ENCODE results near the gene TNNT1. TPM values are rescaled to one million over a fixed set of nuclear protein-coding genes. Genes with fewer than 3 reads are reported as not detected.

Gene TNNT1
- total RNA-seq, 2 donors from 2014 or later = 8.5 to 87.9 TPM

DNA sequence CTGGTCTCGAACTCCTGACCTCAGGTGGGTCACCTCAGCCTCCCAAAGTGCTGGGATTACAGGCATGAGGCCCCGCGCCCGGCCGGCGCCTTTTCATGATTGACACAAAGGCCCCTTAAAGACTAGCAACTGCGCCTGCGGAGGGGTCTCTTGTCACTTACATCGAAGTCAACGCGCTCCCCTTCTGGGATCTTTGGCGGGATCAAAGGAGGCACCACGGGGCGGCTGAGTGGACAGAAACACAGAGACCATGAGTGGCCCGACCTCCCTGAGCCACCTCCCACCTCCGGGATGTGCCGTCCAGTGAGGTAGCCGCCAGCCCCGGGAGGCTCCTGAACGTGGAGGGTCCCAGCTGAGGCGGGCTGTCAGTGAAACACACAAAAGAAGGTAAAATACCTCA is 7.3 kb downstream of the TNNT1 start:
- peaks cover 42% of the 10 kb centered on the region for H3K27me3 ChIP-seq (replicated peaks; ENCODE audit: insufficient read depth)
- no peak overlapping the region for H3K4me3 ChIP-seq

DNA sequence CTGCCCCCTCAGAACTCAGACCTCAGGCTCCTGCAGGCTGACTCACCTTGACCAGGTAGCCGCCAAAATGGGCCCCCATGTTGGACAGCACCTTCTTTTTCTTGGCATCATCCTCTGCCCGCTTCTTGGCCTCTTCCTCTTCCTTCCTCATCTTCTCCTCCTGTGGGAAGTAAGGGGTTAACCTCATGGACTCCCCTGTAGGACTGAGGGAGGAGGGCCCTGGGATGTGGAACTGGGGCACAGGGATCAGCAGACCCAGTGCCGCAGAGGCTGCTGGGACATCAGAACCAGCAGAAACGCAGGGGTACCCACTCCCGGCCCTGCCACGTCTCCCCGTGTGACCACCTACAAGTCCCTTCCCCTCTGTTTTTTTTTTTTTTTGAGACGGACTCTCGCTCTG is 11.1 kb downstream of the TNNT1 start:
- no peaks in the 10 kb centered on the region for H3K36me3 ChIP-seq
- intact Hi-C loops (cut with DNase I) = no loop called here
- H3K4me1 ChIP-seq (replicated peaks) = no peaks in the 10 kb centered on the region
- H3K27ac ChIP-seq = no peak overlapping the region
- WGBS = 54% methylated on average over 9 of the region's 9 CpGs
- no peak overlapping the region for H3K4me3 ChIP-seq
- no peaks in the 10 kb centered on the region for H3K9me3 ChIP-seq
- no peak for DNase-seq (ENCODE audit: low spot score)
- H3K27me3 ChIP-seq (replicated peaks; ENCODE audit: insufficient read depth) = peaks cover 19% of the 10 kb centered on the region
- no peak for TF ChIP-seq POLR2A (IDR thresholded peaks at IDR 0.05)
- TF ChIP-seq, protein P1, sequence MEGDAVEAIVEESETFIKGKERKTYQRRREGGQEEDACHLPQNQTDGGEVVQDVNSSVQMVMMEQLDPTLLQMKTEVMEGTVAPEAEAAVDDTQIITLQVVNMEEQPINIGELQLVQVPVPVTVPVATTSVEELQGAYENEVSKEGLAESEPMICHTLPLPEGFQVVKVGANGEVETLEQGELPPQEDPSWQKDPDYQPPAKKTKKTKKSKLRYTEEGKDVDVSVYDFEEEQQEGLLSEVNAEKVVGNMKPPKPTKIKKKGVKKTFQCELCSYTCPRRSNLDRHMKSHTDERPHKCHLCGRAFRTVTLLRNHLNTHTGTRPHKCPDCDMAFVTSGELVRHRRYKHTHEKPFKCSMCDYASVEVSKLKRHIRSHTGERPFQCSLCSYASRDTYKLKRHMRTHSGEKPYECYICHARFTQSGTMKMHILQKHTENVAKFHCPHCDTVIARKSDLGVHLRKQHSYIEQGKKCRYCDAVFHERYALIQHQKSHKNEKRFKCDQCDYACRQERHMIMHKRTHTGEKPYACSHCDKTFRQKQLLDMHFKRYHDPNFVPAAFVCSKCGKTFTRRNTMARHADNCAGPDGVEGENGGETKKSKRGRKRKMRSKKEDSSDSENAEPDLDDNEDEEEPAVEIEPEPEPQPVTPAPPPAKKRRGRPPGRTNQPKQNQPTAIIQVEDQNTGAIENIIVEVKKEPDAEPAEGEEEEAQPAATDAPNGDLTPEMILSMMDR (IDR thresholded peaks at IDR 0.05) = no peak
- no peak for TF ChIP-seq POLR2AphosphoS5 (IDR thresholded peaks at IDR 0.05)

More for the DNA sequence above, 7.3 kb downstream of the TNNT1 start:
- DNase-seq (ENCODE audit: low spot score) = no peak
- 37% methylated on average over 21 of the region's 21 CpGs for WGBS
- H3K36me3 ChIP-seq = no peaks in the 10 kb centered on the region
- no peak overlapping the region for H3K27ac ChIP-seq
- TF ChIP-seq, protein P1 (IDR thresholded peaks at IDR 0.05) = no peak
- peaks cover 4% of the 10 kb centered on the region for H3K4me1 ChIP-seq (replicated peaks)
- no peaks in the 10 kb centered on the region for H3K9me3 ChIP-seq
- intact Hi-C loops (cut with DNase I) = loop anchor here (2.0 to 5.0 kb wide), 2 partner anchors 276 to 361 kb away; no protein-coding TSS in a partner anchor

DNA sequence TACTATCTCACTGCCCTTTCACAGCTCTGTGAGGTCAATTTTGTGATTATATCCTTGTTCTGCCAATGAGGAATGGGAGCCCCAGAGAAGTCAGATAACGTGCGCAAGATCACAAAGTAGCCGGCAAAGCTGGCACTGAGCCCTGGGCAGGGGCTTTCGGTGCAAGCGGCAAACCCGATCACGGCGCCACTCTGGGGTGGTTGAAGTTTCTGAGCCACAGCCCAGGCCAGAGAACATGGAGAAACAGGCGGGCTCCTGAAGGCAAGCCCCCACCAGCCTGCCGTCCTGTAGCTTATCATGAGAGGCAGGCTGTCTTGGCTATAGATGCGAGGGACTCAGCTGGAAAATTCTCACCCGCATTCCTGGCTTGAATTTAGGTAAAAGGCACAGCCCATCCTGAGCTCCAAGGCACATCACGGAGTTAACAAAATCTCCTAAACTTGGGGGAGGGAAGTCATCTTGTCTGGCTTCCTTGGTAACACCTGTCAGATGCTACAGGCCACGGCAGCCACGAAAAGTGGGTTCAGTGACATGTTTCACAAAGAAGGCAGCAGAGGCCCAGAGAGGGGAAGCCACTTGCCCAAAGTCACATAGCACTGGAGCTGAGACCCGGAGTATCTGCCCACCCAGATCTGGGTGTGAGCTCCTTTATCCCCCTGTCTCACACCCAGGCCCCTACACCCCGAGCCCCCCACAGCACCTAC is 12.5 kb downstream of the TNNT1 start:
- intact Hi-C loops (cut with DNase I) = no loop called here
- Histone ChIP-seq H3K4me1 (replicated peaks) (no peaks in the 10 kb centered on the region), H3K36me3 (no peaks in the 10 kb centered on the region), H3K4me3 (no peak overlapping the region), H3K27ac (no peak overlapping the region), H3K27me3 (replicated peaks; ENCODE audit: insufficient read depth) (peaks cover 7% of the 10 kb centered on the region), H3K9me3 (no peaks in the 10 kb centered on the region)
- TF ChIP-seq POLR2AphosphoS5 (IDR thresholded peaks at IDR 0.05) = no peak
- no peak for DNase-seq (ENCODE audit: low spot score)
- 80% methylated on average over 17 of the region's 17 CpGs for WGBS

DNA sequence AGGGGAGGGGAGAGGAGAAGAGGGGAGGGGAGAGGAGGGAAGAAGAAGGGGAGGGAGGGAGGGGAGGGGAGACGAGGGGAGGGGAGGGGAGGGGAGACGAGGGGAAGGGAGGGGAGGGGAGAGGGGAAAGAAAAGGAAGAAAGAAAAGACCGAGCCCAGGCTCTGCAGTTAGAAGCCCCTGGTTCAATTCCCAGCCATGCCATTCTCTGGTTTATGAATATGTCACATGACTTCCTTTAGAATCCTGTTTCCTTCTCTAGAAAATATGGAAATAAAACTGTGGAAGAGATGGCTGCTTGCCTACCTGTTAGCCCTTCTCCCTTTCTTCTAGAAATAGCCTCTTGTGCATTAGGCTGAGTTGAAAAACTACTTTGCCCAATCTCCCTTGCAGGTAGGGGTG is 14.3 kb downstream of the TNNT1 start:
- DNase-seq (ENCODE audit: low spot score) = no peak
- Histone ChIP-seq H3K4me3 (no peak overlapping the region), H3K36me3 (no peaks in the 10 kb centered on the region), H3K9me3 (no peaks in the 10 kb centered on the region), H3K27ac (no peak overlapping the region), H3K4me1 (replicated peaks) (no peaks in the 10 kb centered on the region), H3K27me3 (replicated peaks; ENCODE audit: insufficient read depth) (peaks cover 6% of the 10 kb centered on the region)
- TF ChIP-seq, protein P1 (IDR thresholded peaks at IDR 0.05) = no peak
- TF ChIP-seq POLR2A (IDR thresholded peaks at IDR 0.05) (no peak), POLR2AphosphoS5 (IDR thresholded peaks at IDR 0.05) (no peak)
- intact Hi-C loops (cut with DNase I) = no loop called here
- 10% methylated on average over 2 of the region's 3 CpGs for WGBS

DNA sequence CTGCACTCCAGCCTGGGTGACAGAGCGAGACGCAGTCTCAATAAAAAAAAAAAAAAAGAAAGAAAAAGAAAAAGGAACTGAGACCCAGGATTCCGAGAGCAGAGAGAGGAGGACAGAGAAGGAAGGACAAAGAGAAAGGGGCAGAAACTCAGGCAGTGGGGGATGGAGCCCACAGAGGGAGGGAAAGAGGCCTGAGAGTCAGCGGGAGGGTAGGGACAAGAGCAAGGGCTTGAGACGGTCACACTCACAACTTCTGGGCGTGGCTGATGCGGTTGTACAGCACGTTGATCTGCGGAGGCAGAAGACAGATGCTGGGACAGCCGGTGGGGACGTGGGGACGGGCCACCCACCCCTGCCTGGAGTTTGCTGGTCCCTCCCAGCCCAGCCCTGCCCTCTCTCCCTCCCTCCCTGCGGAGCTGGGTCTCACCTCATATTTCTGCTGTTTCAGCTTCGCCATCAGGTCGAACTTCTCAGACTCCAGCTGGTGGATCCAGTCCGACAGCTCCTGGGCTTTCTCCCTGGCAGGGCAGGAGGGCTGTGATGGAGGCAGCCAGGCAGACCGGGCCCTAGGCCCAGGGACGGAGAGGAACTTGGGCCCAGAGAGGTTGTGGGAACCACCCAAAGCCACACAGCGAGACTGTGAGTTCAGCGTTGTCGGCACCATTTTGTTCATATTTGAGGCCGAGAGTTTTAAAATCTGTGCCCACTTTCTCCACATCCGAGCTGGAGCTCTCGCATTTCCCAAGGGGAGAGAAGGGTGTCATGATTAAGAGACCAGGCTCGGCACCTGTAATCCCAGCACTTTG is 15.2 kb downstream of the TNNT1 start:
- Histone ChIP-seq H3K27me3 (replicated peaks; ENCODE audit: insufficient read depth) (peaks cover 6% of the 10 kb centered on the region), H3K36me3 (no peaks in the 10 kb centered on the region), H3K4me1 (replicated peaks) (no peaks in the 10 kb centered on the region), H3K27ac (no peak overlapping the region), H3K9me3 (no peaks in the 10 kb centered on the region), H3K4me3 (no peak overlapping the region)
- TF ChIP-seq POLR2A (IDR thresholded peaks at IDR 0.05) (no peak), POLR2AphosphoS5 (IDR thresholded peaks at IDR 0.05) (no peak)
- TF ChIP-seq, protein P1 (IDR thresholded peaks at IDR 0.05) = no peak
- intact Hi-C loops (cut with DNase I) = no loop called here
- WGBS = 50% methylated on average over 25 of the region's 25 CpGs
- DNase-seq (ENCODE audit: low spot score) = no peak

Data from prostate gland (tissue), 2 donors.